Epithelial cell of prostate (primary cell): ENCODE data around the gene CNTNAP5.

Source experiments
- DNase-seq: peaks from one replicate; pipeline ENCODE4 v3.0.0-alpha.2; 2011; ENCODE audit warnings: low read depth, low spot score
- H3K27ac ChIP-seq: fragments of 450-650 bp; 2 replicates; pipeline ENCODE4 v1.5.1; 2017; ENCODE audit warnings: mild to moderate bottlenecking

CNTNAP5 gene

GRCh38 chr2:124824441-124824840 is 799.4 kb downstream of the CNTNAP5 start:
- DNase-seq: no peak
- H3K27ac ChIP-seq: no peak overlapping the region

- DNase-seq: no peak
Measured at GRCh38 chr2:124832521-124832920, 807.4 kb downstream of the CNTNAP5 start.

DNA sequence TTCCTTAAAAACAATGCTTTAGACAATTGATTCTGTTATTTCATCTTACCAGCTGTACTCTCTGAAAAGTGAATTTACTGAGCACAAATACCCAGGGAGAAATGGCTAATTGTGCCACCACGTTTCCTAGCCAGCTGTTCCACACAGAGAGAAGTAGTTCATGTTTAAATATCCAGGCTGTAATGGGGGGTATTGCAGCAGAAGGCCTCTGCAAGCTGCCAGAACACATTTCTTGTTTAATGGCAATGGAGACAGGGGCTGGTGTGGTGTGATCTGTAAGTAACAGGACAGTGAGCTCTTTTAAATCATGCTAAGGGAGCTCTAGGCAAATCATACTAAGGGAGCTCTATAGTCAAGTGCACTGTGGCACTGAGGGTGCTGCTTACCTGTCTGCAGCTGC is 809.2 kb downstream of the CNTNAP5 start:
- DNase-seq: no peak
- no peak overlapping the region for H3K27ac ChIP-seq

More at GRCh38 chr2:124832521-124832920, 807.4 kb downstream of the CNTNAP5 start:
- no peak overlapping the region for H3K27ac ChIP-seq

DNA sequence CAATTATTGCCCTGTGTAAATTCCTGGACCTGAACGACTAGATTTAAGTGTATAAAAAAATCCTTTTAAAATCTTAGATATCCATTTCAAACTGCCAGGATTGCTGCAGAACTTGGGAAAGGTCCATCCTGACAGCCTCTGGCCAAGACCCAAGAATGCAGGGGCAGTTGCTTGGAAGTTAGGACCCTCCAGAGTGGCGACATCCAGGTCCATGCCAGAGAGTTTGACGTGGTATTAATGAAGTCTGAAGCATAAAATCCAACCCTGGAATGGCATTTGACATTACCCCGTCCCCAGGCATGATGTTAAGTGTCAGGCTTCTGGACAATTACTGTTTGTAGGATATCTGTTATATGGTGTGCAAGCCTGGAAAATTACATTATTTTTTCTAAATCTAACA is 810.2 kb downstream of the CNTNAP5 start:
- DNase-seq: no peak
- H3K27ac ChIP-seq: no peak overlapping the region

- no peak overlapping the region for H3K27ac ChIP-seq
- no peak for DNase-seq
Measured at GRCh38 chr2:124836416-124836815, 811.3 kb downstream of the CNTNAP5 start.

DNA sequence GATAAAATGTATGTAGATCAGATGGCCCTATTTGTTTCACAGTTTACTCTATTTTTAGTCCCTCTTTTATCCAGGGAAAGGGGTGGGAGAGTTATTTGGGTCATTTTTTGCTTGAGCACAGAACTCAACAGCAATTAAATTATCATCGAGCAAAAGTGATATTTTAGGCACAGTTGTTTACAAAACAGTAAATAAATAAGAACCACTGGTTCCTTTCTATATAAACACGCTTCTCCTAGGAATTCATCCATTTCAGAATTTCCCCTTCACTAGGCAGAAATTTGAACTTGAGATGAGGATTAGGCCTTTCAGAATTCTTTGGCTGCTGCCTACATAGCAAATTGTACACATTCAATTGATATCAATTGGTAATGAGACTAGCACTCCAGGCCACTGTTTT is 812.4 kb downstream of the CNTNAP5 start:
- H3K27ac ChIP-seq: no peak overlapping the region
- DNase-seq: no peak

- no peak for DNase-seq
- no peak overlapping the region for H3K27ac ChIP-seq
Measured at GRCh38 chr2:124838406-124838805, 813.3 kb downstream of the CNTNAP5 start.

GRCh38 chr2:124867247-124867646 is 842.2 kb downstream of the CNTNAP5 start:
- H3K27ac ChIP-seq: no peak overlapping the region
- no peak for DNase-seq

DNA sequence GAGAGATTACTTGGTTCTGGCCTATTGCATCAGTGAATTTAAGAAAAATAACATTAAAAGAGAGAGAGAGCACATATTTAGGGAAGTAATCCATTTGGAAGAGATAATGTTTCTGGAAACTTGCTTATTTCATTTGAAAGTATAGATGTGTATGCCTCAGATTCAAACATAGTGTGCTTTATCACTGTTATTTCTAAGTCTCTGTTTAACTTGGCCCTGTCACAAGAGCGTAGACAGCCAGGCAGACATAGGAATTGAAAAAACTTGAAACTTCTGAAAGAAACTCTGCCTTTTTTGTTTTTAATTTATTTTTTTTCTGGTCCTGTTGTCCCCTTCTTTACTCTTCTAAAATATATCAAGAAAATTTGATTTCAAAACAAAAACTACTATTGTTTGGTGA is 849.1 kb downstream of the CNTNAP5 start:
- DNase-seq: no peak
- no peak overlapping the region for H3K27ac ChIP-seq

DNA sequence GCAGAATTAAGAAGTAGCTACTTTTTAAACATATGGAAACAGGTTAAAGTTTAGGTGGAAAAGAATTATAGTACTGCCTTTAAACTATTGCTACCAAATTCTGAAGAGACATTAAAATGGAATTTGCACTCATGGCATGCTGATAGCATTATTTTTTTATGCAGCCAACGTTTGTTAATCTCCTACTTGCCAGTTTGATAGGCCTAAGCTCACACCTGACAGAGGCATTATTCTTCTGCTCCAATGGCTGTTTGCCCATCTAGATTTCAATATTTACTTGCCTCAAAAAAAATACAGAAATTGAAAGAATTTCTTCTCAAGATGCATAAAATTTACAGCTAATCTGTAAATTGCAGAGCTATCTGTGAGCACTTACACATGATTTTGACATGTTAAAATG is 849.6 kb downstream of the CNTNAP5 start:
- H3K27ac ChIP-seq: no peak overlapping the region
- DNase-seq: no peak

GRCh38 chr2:124875627-124876244 is 850.6 kb downstream of the CNTNAP5 start:
- DNase-seq: no peak
- H3K27ac ChIP-seq: no peak overlapping the region

- no peak overlapping the region for H3K27ac ChIP-seq
- DNase-seq: no peak
Measured at GRCh38 chr2:124877141-124877577, 852.1 kb downstream of the CNTNAP5 start.

GRCh38 chr2:124879640-124880039 is 854.6 kb downstream of the CNTNAP5 start:
- no peak overlapping the region for H3K27ac ChIP-seq
- no peak for DNase-seq

GRCh38 chr2:124880995-124881394 is 855.9 kb downstream of the CNTNAP5 start:
- no peak overlapping the region for H3K27ac ChIP-seq
- no peak for DNase-seq

- no peak overlapping the region for H3K27ac ChIP-seq
- no peak for DNase-seq
Measured at GRCh38 chr2:124882423-124882822, 857.3 kb downstream of the CNTNAP5 start.

DNA sequence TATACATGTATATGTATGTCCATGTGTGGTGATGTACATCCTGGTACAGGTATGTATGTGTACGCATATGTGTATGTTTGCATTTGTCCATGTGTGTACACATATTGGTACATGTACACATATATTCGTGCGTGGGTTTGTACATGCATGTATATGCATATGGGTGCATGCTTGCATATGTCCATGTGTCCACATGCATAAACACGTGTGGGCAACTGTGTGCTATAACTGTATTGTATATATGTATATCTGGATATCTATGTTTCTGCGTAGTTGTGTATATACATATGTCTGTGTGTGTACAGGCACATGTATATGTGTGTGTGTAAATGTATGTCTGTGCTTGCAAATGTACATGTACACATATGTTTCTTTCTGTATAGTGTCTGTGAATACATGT is 858.5 kb downstream of the CNTNAP5 start:
- H3K27ac ChIP-seq: no peak overlapping the region

DNA sequence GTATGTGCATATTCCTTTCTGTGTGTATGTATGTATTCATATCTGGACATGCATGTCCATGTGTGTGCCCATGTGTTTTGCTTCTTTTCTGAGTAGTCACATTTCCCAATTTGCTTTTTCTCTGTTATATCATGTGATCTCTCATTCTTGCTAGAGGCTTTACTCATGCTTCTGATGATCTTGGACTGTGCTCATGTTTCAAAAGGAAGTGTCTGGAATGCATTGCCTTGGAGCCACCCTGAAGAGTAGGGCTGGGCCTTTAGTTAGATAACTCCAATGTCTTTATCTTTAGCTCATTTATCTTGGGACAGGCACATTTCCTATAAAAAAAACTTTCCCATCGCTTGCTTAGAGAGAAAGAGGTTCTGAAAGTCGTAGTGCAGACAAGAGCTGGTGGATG is 859.2 kb downstream of the CNTNAP5 start:
- no peak overlapping the region for H3K27ac ChIP-seq
- DNase-seq: no peak

More for the DNA sequence above, 858.5 kb downstream of the CNTNAP5 start:
- DNase-seq: no peak

DNA sequence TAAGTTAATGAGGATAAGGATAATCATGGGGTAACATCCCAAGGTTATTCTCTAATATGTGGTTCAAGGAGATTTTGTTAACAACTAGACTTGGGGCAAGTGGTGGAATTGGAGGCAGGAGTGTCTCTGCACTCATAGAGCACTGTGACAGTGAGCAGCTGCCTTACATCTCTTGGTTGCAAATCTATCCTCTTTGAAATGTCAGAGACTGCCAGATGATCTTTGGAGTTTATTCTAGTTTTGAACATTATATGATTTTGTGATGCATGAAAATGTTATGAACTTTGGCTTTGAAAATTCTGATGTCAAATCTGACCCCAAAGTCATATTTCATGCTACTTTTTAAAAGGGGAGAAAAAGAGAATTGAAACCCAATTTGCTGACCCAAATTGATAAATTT is 861.1 kb downstream of the CNTNAP5 start:
- no peak for DNase-seq
- H3K27ac ChIP-seq: no peak overlapping the region

GRCh38 chr2:124887466-124887865 is 862.4 kb downstream of the CNTNAP5 start:
- no peak overlapping the region for H3K27ac ChIP-seq
- no peak for DNase-seq

GRCh38 chr2:124888431-124888830 is 863.3 kb downstream of the CNTNAP5 start:
- no peak for DNase-seq

DNA sequence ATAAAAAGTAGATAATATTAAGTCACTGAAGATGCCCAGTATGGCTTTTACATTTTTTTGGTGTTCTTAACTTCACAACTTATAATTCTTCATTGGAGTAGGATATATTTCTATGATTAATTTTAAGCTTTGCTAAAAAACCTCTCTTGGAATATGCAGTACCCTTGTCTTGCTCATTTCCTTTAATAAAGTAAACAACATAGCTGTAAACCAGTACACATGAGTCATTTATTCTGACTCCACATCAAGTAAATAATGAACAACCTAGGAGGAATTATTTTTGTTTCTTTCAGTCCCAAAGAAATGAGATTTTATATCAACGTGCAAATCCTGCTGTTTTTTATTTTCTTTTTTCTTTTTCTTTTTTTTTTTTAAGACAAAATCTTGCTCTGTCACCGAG is 869.1 kb downstream of the CNTNAP5 start:
- H3K27ac ChIP-seq: no peak overlapping the region
- DNase-seq: no peak

More at GRCh38 chr2:124888431-124888830, 863.3 kb downstream of the CNTNAP5 start:
- no peak overlapping the region for H3K27ac ChIP-seq

GRCh38 chr2:124898827-124899226 is 873.7 kb downstream of the CNTNAP5 start:
- DNase-seq: no peak
- no peak overlapping the region for H3K27ac ChIP-seq

GRCh38 chr2:124908411-124908810 is 883.3 kb downstream of the CNTNAP5 start:
- H3K27ac ChIP-seq: no peak overlapping the region
- DNase-seq: no peak
